Upper lobe of right lung (tissue), 1 donor: ENCODE measurements around the gene CEACAM21. TPM values are rescaled to one million over a fixed set of nuclear protein-coding genes. Genes with fewer than 3 reads are reported as not detected.

Experiments used
- ATAC-seq: fragments of 200-7000 bp; cut with Tn5 transposase; one replicate; pipeline ENCODE4 v1.9.1; 2020; ENCODE audit warnings: mild to moderate bottlenecking, moderate library complexity
- DNase-seq: peaks from one replicate; pipeline ENCODE4 v3.0.0-alpha.2; 2020
- H3K27ac ChIP-seq: fragments of 200-600 bp; one replicate; pipeline ENCODE4 v1.8.0; 2022
- H3K27me3 ChIP-seq: fragments of 200-600 bp; one replicate; pipeline ENCODE4 v1.8.0; 2022; ENCODE audit warnings: mild to moderate bottlenecking
- H3K36me3 ChIP-seq: fragments of 200-600 bp; one replicate; pipeline ENCODE4 v1.8.0; 2022
- H3K4me1 ChIP-seq: fragments of 200-600 bp; one replicate; pipeline ENCODE4 v1.8.0; 2022
- H3K4me3 ChIP-seq: fragments of 200-600 bp; one replicate; pipeline ENCODE4 v1.8.0; 2022; ENCODE audit warnings: mild to moderate bottlenecking
- H3K9me3 ChIP-seq: fragments of 200-600 bp; one replicate; pipeline ENCODE4 v1.8.0; 2022
- CTCF ChIP-seq: fragments of 200-600 bp; IDR thresholded peaks from one replicate; pipeline ENCODE4 v1.8.0; 2022; ENCODE audit warnings: antibody characterized with exemption
- intact Hi-C: fragments of 100-400 bp; cut with DNase I; formaldehyde crosslinking; loops from one replicate; pipeline ENCODE4 v1.11.0; 2022
- total RNA-seq: library from RNA; stranded (reverse); fragmentation: NEBNext Ultra II Directional; extraction: Animal tissue kit (Norgen Biotek cat#: 25700); gene quantifications from one replicate; pipeline ENCODE4 v1.2.1, GENCODE V29; 2021
- donor health status: DM: no; HTN: yes; CAD: no; lungs with severe emphysema.

Gene CEACAM21
- total RNA-seq, 1 donor from 2014 or later: 16.3 TPM

- no peak overlapping the region for H3K4me3 ChIP-seq
- H3K9me3 ChIP-seq: no peaks in the 10 kb centered on the region
- intact Hi-C loops: no loop called here
- H3K27me3 ChIP-seq: peaks cover 23% of the 10 kb centered on the region
- H3K4me1 ChIP-seq: peaks cover 19% of the 10 kb centered on the region
- no peak for ATAC-seq
- no peak overlapping the region for H3K27ac ChIP-seq
- no peak for TF ChIP-seq CTCF
- DNase-seq: no peak
- H3K36me3 ChIP-seq: no peaks in the 10 kb centered on the region
Measured at GRCh38 chr19:41565379-41565720, 10.6 kb upstream of the CEACAM21 start.

GRCh38 chr19:41566001-41566400 lies 10.0 kb upstream of the CEACAM21 start:
- DNase-seq (no peak), ATAC-seq (no peak)
- peaks cover 23% of the 10 kb centered on the region for H3K27me3 ChIP-seq
- intact Hi-C loops: no loop called here
- H3K4me3 ChIP-seq: no peak overlapping the region
- H3K4me1 ChIP-seq: peaks cover 21% of the 10 kb centered on the region
- TF ChIP-seq CTCF: no peak
- no peaks in the 10 kb centered on the region for H3K9me3 ChIP-seq
- no peaks in the 10 kb centered on the region for H3K36me3 ChIP-seq
- H3K27ac ChIP-seq: no peak overlapping the region

GRCh38 chr19:41569481-41570150 lies 6.3 kb upstream of the CEACAM21 start:
- Histone ChIP-seq H3K27me3 (peaks cover 7% of the 10 kb centered on the region), H3K9me3 (no peaks in the 10 kb centered on the region), H3K27ac (no peak overlapping the region), H3K36me3 (no peaks in the 10 kb centered on the region), H3K4me1 (peaks cover 10% of the 10 kb centered on the region), H3K4me3 (no peak overlapping the region)
- no peak for ATAC-seq
- no peak for TF ChIP-seq CTCF
- intact Hi-C loops: loop anchor here (10.0 kb wide), 1 partner anchor 125 kb away; the partner anchor contains the start of gene ERICH4
- no peak for DNase-seq

GRCh38 chr19:41570179-41570578 lies 5.8 kb upstream of the CEACAM21 start:
- ATAC-seq (no peak), DNase-seq (no peak)
- peaks cover 1% of the 10 kb centered on the region for H3K27me3 ChIP-seq
- no peak overlapping the region for H3K4me3 ChIP-seq
- no peak overlapping the region for H3K27ac ChIP-seq
- H3K9me3 ChIP-seq: no peaks in the 10 kb centered on the region
- no peak for TF ChIP-seq CTCF
- intact Hi-C loops: loop anchor here (10.0 kb wide), 1 partner anchor 125 kb away; the partner anchor contains the start of gene ERICH4
- H3K36me3 ChIP-seq: no peaks in the 10 kb centered on the region
- H3K4me1 ChIP-seq: peaks cover 4% of the 10 kb centered on the region

DNA sequence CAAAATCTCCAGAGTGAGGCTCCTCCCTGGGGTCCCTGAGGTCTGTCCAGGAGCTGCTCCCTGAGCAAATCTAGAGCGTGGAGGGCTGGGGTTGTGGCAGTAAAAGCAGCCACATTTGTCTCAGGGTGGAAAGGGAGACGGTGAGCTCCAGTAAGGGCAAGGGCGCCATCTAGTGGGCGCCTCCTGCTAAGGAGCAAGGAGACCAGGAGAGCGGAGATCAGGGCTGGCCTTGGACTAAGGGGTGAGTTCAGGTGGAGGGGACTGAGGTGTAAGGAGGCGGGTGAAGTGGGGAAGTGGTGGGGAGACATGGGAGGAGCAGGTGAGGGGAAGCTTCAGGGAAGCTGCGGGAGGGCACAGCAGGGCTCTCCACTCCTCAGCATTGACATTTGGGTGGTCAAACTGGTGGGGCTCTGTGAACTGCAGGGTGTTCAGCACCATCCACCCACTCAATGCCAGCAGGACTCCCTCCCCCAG lies 5.3 kb upstream of the CEACAM21 start:
- ATAC-seq: peak; percentile 98
- Histone ChIP-seq H3K9me3 (no peaks in the 10 kb centered on the region), H3K4me1 (peaks cover 3% of the 10 kb centered on the region), H3K4me3 (no peak overlapping the region), H3K36me3 (no peaks in the 10 kb centered on the region), H3K27me3 (no peaks in the 10 kb centered on the region), H3K27ac (no peak overlapping the region)
- peak; percentile 92 for DNase-seq
- peak; percentile 87 for TF ChIP-seq CTCF
- intact Hi-C loops: loop anchor here (10.0 kb wide), 1 partner anchor 126 kb away; the partner anchor contains the start of gene ERICH4
